Panc1 (cell line): ENCODE results near the gene KCNK15.

ENCODE experiments used
- POLR2AphosphoS5 ChIP-seq: IDR thresholded peaks from 2 replicates; pipeline ENCODE4 v1.6.1; 2012; ENCODE audit warnings: mild to moderate bottlenecking, low read depth, low read length, moderate library complexity
- SIN3A ChIP-seq: IDR thresholded peaks from 2 replicates; pipeline ENCODE4 v1.6.1; 2012; ENCODE audit warnings: low read depth, mild to moderate bottlenecking, low read length, moderate library complexity, borderline replicate concordance; ENCODE audit not compliant: insufficient read depth
- TCF7L2 ChIP-seq: IDR thresholded peaks from 2 replicates; pipeline ENCODE4 v1.6.1; 2011; ENCODE audit warnings: mild to moderate bottlenecking, low read depth, low read length, inconsistent platforms
- TF ChIP-seq, protein P1 (sequence below): fragments of 450-650 bp; IDR thresholded peaks from 2 replicates; pipeline ENCODE4 v1.5.1; 2017; ENCODE audit warnings: mild to moderate bottlenecking

DNA sequence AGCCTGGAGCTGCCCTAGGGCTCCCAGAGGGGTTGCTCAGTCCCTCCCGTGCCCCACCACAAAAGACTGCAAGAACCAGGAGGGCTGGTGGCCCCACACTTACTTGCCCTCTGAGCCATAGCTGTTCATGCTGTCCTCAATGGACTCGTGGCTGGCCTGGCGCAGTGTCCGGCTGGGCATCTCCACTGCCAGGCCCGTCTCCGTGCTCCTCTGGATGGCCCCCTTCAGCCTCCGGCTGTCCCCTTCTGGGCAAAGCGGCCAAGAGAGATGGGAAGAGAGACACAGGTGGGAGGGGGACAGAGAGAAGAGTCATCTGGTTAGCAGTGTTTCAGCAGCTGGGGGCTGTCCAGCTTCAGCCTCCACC, 25.5 kb downstream of the KCNK15 start:
- TF ChIP-seq, protein P1, sequence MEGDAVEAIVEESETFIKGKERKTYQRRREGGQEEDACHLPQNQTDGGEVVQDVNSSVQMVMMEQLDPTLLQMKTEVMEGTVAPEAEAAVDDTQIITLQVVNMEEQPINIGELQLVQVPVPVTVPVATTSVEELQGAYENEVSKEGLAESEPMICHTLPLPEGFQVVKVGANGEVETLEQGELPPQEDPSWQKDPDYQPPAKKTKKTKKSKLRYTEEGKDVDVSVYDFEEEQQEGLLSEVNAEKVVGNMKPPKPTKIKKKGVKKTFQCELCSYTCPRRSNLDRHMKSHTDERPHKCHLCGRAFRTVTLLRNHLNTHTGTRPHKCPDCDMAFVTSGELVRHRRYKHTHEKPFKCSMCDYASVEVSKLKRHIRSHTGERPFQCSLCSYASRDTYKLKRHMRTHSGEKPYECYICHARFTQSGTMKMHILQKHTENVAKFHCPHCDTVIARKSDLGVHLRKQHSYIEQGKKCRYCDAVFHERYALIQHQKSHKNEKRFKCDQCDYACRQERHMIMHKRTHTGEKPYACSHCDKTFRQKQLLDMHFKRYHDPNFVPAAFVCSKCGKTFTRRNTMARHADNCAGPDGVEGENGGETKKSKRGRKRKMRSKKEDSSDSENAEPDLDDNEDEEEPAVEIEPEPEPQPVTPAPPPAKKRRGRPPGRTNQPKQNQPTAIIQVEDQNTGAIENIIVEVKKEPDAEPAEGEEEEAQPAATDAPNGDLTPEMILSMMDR, result no peak
- TF ChIP-seq TCF7L2 (no peak), SIN3A (no peak), POLR2AphosphoS5 (no peak)
